Limb (tissue), 2 donors: Measurements from ENCODE around the gene RPUSD2.

Experiments used
- DNase-seq, 2 donors: peaks; one replicate each; pipeline ENCODE4 v3.0.0-alpha.2; 2016; ENCODE audit errors: extremely low spot score in 2 of 2

The RPUSD2 gene

GRCh38 chr15:40613080-40613479 lies 44.0 kb downstream of the RPUSD2 start:
- no peak for DNase-seq

- DNase-seq: no peak
These were observed 48.9 kb downstream of the RPUSD2 start for GRCh38 chr15:40618023-40618422.

- no peak for DNase-seq
These were observed 49.8 kb downstream of the RPUSD2 start for GRCh38 chr15:40618906-40619305.

GRCh38 chr15:40623361-40623760 lies 54.3 kb downstream of the RPUSD2 start:
- DNase-seq: no peak
